H9 (cell line): ENCODE data around the gene DISC1. TPM values are rescaled to one million over a fixed set of nuclear protein-coding genes. Genes with fewer than 3 reads are reported as not detected.

Experiments
- DNase-seq: peaks from one replicate; pipeline ENCODE4 v3.0.0-alpha.2; 2017
- H2AFZ ChIP-seq: one replicate; pipeline ENCODE4 v1.6.1; 2013; ENCODE audit warnings: mild to moderate bottlenecking, low read length, control low read depth, moderate library complexity
- H2AK5ac ChIP-seq: 2 replicates; pipeline ENCODE4 v1.6.1; 2013; ENCODE audit warnings: low read length, control low read depth, mixed read lengths; ENCODE audit not compliant: insufficient read length
- H2BK120ac ChIP-seq: one replicate; pipeline ENCODE4 v1.6.1; 2013; ENCODE audit warnings: low read depth, mild to moderate bottlenecking, low read length, control low read depth, inconsistent platforms; ENCODE audit not compliant: poor library complexity, severe bottlenecking
- H2BK12ac ChIP-seq: 2 replicates; pipeline ENCODE4 v1.6.1; 2013; ENCODE audit warnings: low read length, control low read depth, mixed read lengths, low read depth; ENCODE audit not compliant: insufficient read length
- H2BK15ac ChIP-seq: 2 replicates; pipeline ENCODE4 v1.6.1; 2013; ENCODE audit warnings: low read depth, low read length, control low read depth
- H2BK20ac ChIP-seq: one replicate; pipeline ENCODE4 v1.6.1; 2013; ENCODE audit warnings: low read depth, mild to moderate bottlenecking, low read length, control low read depth, inconsistent platforms; ENCODE audit not compliant: poor library complexity, severe bottlenecking
- H2BK5ac ChIP-seq: 2 replicates; pipeline ENCODE4 v1.6.1; 2013; ENCODE audit warnings: low read length, control low read depth, mixed read lengths; ENCODE audit not compliant: insufficient read length
- H3K14ac ChIP-seq: 2 replicates; pipeline ENCODE4 v1.6.1; 2013; ENCODE audit warnings: low read length, control low read depth; ENCODE audit not compliant: insufficient read depth
- H3K18ac ChIP-seq: 2 replicates; pipeline ENCODE4 v1.6.1; 2013; ENCODE audit warnings: low read depth, mild to moderate bottlenecking, mixed read lengths, low read length, control low read depth; ENCODE audit not compliant: insufficient read length
- H3K23ac ChIP-seq: 2 replicates; pipeline ENCODE4 v1.6.1; 2013; ENCODE audit warnings: low read length, control low read depth, mixed read lengths, low read depth; ENCODE audit not compliant: insufficient read length
- H3K23me2 ChIP-seq: 2 replicates; pipeline ENCODE4 v1.6.1; 2013; ENCODE audit warnings: low read depth, mild to moderate bottlenecking, mixed read lengths, low read length, control low read depth; ENCODE audit not compliant: insufficient read length, poor library complexity, severe bottlenecking
- H3K27ac ChIP-seq: 2 replicates; pipeline ENCODE4 v1.5.1; 2013; ENCODE audit warnings: low read length, control low read depth, mixed read lengths, low read depth; ENCODE audit not compliant: insufficient read length
- H3K27me3 ChIP-seq: 2 replicates; pipeline ENCODE4 v1.6.1; 2013; ENCODE audit warnings: low read length, control low read depth, inconsistent platforms; ENCODE audit not compliant: insufficient read depth
- H3K4ac ChIP-seq: 2 replicates; pipeline ENCODE4 v1.6.1; 2013; ENCODE audit warnings: low read depth, mild to moderate bottlenecking, control low read depth, inconsistent platforms, low read length, moderate library complexity
- H3K4me1 ChIP-seq: 2 replicates; pipeline ENCODE4 v1.6.1; 2013; ENCODE audit warnings: low read length, control low read depth, inconsistent platforms; ENCODE audit not compliant: insufficient read depth
- H3K4me2 ChIP-seq: 2 replicates; pipeline ENCODE4 v1.6.1; 2013; ENCODE audit warnings: low read length, control low read depth, mixed read lengths; ENCODE audit not compliant: insufficient read length, insufficient read depth
- H3K56ac ChIP-seq: 2 replicates; pipeline ENCODE4 v1.6.1; 2013; ENCODE audit warnings: low read depth, mild to moderate bottlenecking, mixed read lengths, low read length, control low read depth; ENCODE audit not compliant: insufficient read length
- H3K79me1 ChIP-seq: 2 replicates; pipeline ENCODE4 v1.6.1; 2013; ENCODE audit warnings: low read depth, mild to moderate bottlenecking, moderate library complexity, low read length, control low read depth, inconsistent platforms; ENCODE audit not compliant: insufficient read depth, poor library complexity, severe bottlenecking
- H3K79me2 ChIP-seq: 2 replicates; pipeline ENCODE4 v1.6.1; 2013; ENCODE audit warnings: low read length, control low read depth, inconsistent platforms; ENCODE audit not compliant: insufficient read depth
- H3K9ac ChIP-seq: 2 replicates; pipeline ENCODE4 v1.6.1; 2013; ENCODE audit warnings: low read length, control low read depth, mixed read lengths; ENCODE audit not compliant: insufficient read length; ENCODE audit errors: extremely low read depth
- H3K9me3 ChIP-seq: one replicate; pipeline ENCODE4 v1.6.1; 2013; ENCODE audit warnings: low read depth, low read length, inconsistent platforms; ENCODE audit not compliant: control insufficient read depth
- H3T11ph ChIP-seq: one replicate; pipeline ENCODE4 v1.6.1; 2013; ENCODE audit warnings: mild to moderate bottlenecking, low read length, control low read depth, inconsistent platforms
- H4K20me1 ChIP-seq: one replicate; pipeline ENCODE4 v1.6.1; 2013; ENCODE audit not compliant: control insufficient read depth, insufficient read length, insufficient read depth
- H4K5ac ChIP-seq: 2 replicates; pipeline ENCODE4 v1.6.1; 2013; ENCODE audit warnings: low read depth, mild to moderate bottlenecking, mixed read lengths, low read length, control low read depth; ENCODE audit not compliant: insufficient read length
- H4K8ac ChIP-seq: replicated peaks from 2 replicates; pipeline ENCODE4 v1.6.1; 2013; ENCODE audit warnings: low read length, control low read depth, mixed read lengths, low read depth; ENCODE audit not compliant: insufficient read length
- H4K91ac ChIP-seq: 2 replicates; pipeline ENCODE4 v1.6.1; 2013; ENCODE audit warnings: low read depth, mild to moderate bottlenecking, moderate library complexity, mixed read lengths, low read length, control low read depth; ENCODE audit not compliant: insufficient read length
- H3K27ac Mint-ChIP-seq, 3 experiments: 2 replicates in 2 of 3; 3 replicates in 1 of 3; pipeline ENCODE4 v1.8.0; 2020 to 2021; ENCODE audit warnings: mixed read lengths in 3 of 3, mild to moderate bottlenecking in 1 of 3, moderate library complexity in 1 of 3
- H3K27me3 Mint-ChIP-seq: 2 replicates; pipeline ENCODE4 v1.8.0; 2021; ENCODE audit warnings: low read depth, mild to moderate bottlenecking, moderate library complexity, mixed read lengths
- H3K36me3 Mint-ChIP-seq, 3 experiments: 2 replicates in 2 of 3; 3 replicates in 1 of 3; pipeline ENCODE4 v1.8.0; 2020 to 2021; ENCODE audit warnings: low read depth in 3 of 3, mixed read lengths in 3 of 3; ENCODE audit not compliant: insufficient read depth in 1 of 3
- H3K4me1 Mint-ChIP-seq, 2 experiments: 2 replicates each; pipeline ENCODE4 v1.8.0; 2020; ENCODE audit warnings: mixed read lengths in 2 of 2
- H3K4me3 Mint-ChIP-seq, 2 experiments: 2 replicates in 1 of 2; 3 replicates in 1 of 2; pipeline ENCODE4 v1.8.0; 2020 to 2021; ENCODE audit warnings: mild to moderate bottlenecking in 2 of 2, mixed read lengths in 2 of 2, moderate library complexity in 1 of 2
- H3K9me3 Mint-ChIP-seq, 2 experiments: 2 replicates in 1 of 2; 3 replicates in 1 of 2; pipeline ENCODE4 v1.8.0; 2020; ENCODE audit warnings: mild to moderate bottlenecking in 2 of 2, mixed read lengths in 2 of 2, moderate library complexity in 1 of 2
- WGBS: extraction: QIAGEN DNeasy Blood & Tissue Kit; methylation state at CpG from one replicate; pipeline ENCODE4 v1.1.7; 2013; ENCODE audit warnings: missing lambda C conversion rate, low lambda C conversion rate, mixed read lengths; ENCODE audit not compliant: insufficient read length; ENCODE audit errors: extremely low coverage; 5-methylcytosine and 5-hydroxymethylcytosine counted together
- total RNA-seq: library from RNA; stranded (reverse); gene quantifications from 2 replicates; pipeline ENCODE4 v1.2.1, GENCODE V29; 2021
- TF ChIP-seq, protein P1 (sequence below): fragments of 200-600 bp; sonication (generic); conservative IDR thresholded peaks from 3 replicates; pipeline ENCODE4 v1.8.0; 2021; ENCODE audit warnings: antibody characterized with exemption, mild to moderate bottlenecking

Gene DISC1
- total RNA-seq, 1 experiment from 2014 or later = 2.5 TPM

DNA sequence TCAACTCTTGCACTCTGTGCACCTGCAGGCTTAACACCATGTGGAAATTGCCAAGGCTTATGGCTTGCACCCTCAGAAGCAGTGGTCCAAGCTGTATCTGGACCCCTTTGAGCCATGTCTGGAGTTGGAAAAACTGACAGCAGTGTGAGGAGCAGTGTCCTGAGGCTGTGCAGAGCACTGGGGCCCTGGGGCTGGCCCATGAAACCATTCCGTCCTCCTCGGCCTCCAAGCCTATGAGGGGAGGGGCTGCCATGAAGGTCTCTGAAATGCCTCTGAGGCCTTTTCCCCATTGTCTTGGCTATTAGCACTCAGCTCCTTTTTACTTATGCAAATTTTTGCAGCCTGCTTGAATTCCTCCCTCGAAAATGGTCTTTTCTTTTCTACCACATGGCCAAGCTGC is 126.7 kb downstream of the DISC1 start:
- H3K27ac ChIP-seq = no peak overlapping the region
- H3K4me2 ChIP-seq = no peak overlapping the region
- H4K91ac ChIP-seq = no peak overlapping the region
- H3K79me1 ChIP-seq = no peaks in the 10 kb centered on the region
- H2AFZ ChIP-seq = no peak overlapping the region
- no peak overlapping the region for H3K23ac ChIP-seq
- no peak overlapping the region for H3T11ph ChIP-seq
- no peaks in the 10 kb centered on the region for H3K4me1 ChIP-seq
- H3K9ac ChIP-seq = no peak overlapping the region
- H2AK5ac ChIP-seq = no peak overlapping the region
- H3K27ac Mint-ChIP-seq = no peak overlapping the region
- peaks cover 20 to 22% of the 10 kb centered on the region in 2 experiments for H3K9me3 Mint-ChIP-seq
- H2BK12ac ChIP-seq = no peak overlapping the region
- no peak overlapping the region for H4K8ac ChIP-seq
- whole genome bisulfite sequencing = no CpG with 5 or more reads among the region's 3 CpGs
- H2BK5ac ChIP-seq = no peak overlapping the region
- no peaks in the 10 kb centered on the region for H4K20me1 ChIP-seq
- H3K9me3 ChIP-seq = peaks cover 6% of the 10 kb centered on the region
- no peak overlapping the region for H3K18ac ChIP-seq
- peaks cover 11 to 17% (median 13%) of the 10 kb centered on the region in 3 experiments for H3K36me3 Mint-ChIP-seq
- H2BK120ac ChIP-seq = no peak overlapping the region
- H3K4ac ChIP-seq = no peak overlapping the region
- H3K79me2 ChIP-seq = no peaks in the 10 kb centered on the region
- no peak overlapping the region for H3K4me3 Mint-ChIP-seq
- H3K4me1 Mint-ChIP-seq = no peaks in the 10 kb centered on the region
- H4K5ac ChIP-seq = no peak overlapping the region
- no peak overlapping the region for H3K14ac ChIP-seq
- no peak overlapping the region for H2BK15ac ChIP-seq
- H3K27me3 ChIP-seq = no peaks in the 10 kb centered on the region
- peaks cover 14% of the 10 kb centered on the region for H3K27me3 Mint-ChIP-seq
- no peak for DNase-seq
- H3K23me2 ChIP-seq = no peaks in the 10 kb centered on the region
- TF ChIP-seq, protein P1, sequence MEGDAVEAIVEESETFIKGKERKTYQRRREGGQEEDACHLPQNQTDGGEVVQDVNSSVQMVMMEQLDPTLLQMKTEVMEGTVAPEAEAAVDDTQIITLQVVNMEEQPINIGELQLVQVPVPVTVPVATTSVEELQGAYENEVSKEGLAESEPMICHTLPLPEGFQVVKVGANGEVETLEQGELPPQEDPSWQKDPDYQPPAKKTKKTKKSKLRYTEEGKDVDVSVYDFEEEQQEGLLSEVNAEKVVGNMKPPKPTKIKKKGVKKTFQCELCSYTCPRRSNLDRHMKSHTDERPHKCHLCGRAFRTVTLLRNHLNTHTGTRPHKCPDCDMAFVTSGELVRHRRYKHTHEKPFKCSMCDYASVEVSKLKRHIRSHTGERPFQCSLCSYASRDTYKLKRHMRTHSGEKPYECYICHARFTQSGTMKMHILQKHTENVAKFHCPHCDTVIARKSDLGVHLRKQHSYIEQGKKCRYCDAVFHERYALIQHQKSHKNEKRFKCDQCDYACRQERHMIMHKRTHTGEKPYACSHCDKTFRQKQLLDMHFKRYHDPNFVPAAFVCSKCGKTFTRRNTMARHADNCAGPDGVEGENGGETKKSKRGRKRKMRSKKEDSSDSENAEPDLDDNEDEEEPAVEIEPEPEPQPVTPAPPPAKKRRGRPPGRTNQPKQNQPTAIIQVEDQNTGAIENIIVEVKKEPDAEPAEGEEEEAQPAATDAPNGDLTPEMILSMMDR = no peak
- no peak overlapping the region for H3K56ac ChIP-seq
- no peak overlapping the region for H2BK20ac ChIP-seq
